Testis (tissue), 3 donors: ENCODE data around the gene RASSF8. TPM values are rescaled to one million over a fixed set of nuclear protein-coding genes. Genes with fewer than 3 reads are reported as not detected.

ENCODE experiments used
- DNase-seq: peaks from one replicate; pipeline ENCODE4 v3.0.0-alpha.2; 2019
- H3K27ac ChIP-seq, 2 donors: fragments of 200-600 bp; sonication (generic); one replicate each; pipeline ENCODE4 v1.5.1; 2019
- H3K27me3 ChIP-seq: fragments of 200-600 bp; sonication (generic); one replicate; pipeline ENCODE4 v1.5.1; 2019
- H3K36me3 ChIP-seq: fragments of 200-600 bp; sonication (generic); one replicate; pipeline ENCODE4 v1.5.1; 2017; ENCODE audit warnings: low read depth; ENCODE audit errors: missing control alignments
- H3K4me1 ChIP-seq: fragments of 200-600 bp; sonication (generic); one replicate; pipeline ENCODE4 v1.5.1; 2019
- H3K4me3 ChIP-seq, 2 donors: fragments of 200-600 bp; sonication (generic); one replicate each; pipeline ENCODE4 v1.5.1; 2017 to 2019
- H3K9me3 ChIP-seq: fragments of 200-600 bp; sonication (generic); one replicate; pipeline ENCODE4 v1.5.1; 2017
- POLR2A ChIP-seq: fragments of 450-650 bp; IDR thresholded peaks from one replicate; pipeline ENCODE4 v1.6.1; 2017; ENCODE audit warnings: antibody characterized with exemption, mild to moderate bottlenecking, moderate library complexity
- WGBS, 2 donors: methylation state at CpG; one replicate each; pipeline ENCODE4 v1.1.5; 2018; 5-methylcytosine and 5-hydroxymethylcytosine counted together
- intact Hi-C: fragments of 100-400 bp; cut with DNase I; formaldehyde crosslinking; loops from one replicate; pipeline ENCODE4 v1.15.1; 2023; ENCODE audit warnings: low total_unique reads
- polyA plus RNA-seq: library from polyadenylated mRNA; stranded (reverse); fragments of 350-450 nt; fragmentation: Illumina TruSeq; extraction: RNeasy Lipid Tissue Mini Kit (QIAGEN cat#74804); gene quantifications from one replicate; pipeline ENCODE4 v1.2.3, GENCODE V29; 2014; ENCODE audit warnings: low read depth, low replicate concordance; ENCODE audit not compliant: insufficient read depth
- total RNA-seq, 2 donors: library from RNA; depleted of rRNA; stranded (reverse); fragments of >200 nt; gene quantifications; one replicate each; pipeline ENCODE4 v1.2.3, GENCODE V29; 2016
- TF ChIP-seq, protein P1 (sequence below), 3 experiments: fragments of 450-650 bp in 2 of 3; fragments of 200-600 bp in 1 of 3; sonication (generic) in 1 of 3; IDR thresholded peaks; one replicate each; pipeline ENCODE4 v1.5.1; 2016 to 2019; ENCODE audit warnings: antibody characterized with exemption in 3 of 3, mild to moderate bottlenecking in 2 of 3, moderate library complexity in 1 of 3

RASSF8 gene
- total and polyA plus RNA-seq, 3 donors from 2014 or later: 71.7 to 93.5 (median 90.0) TPM

DNA sequence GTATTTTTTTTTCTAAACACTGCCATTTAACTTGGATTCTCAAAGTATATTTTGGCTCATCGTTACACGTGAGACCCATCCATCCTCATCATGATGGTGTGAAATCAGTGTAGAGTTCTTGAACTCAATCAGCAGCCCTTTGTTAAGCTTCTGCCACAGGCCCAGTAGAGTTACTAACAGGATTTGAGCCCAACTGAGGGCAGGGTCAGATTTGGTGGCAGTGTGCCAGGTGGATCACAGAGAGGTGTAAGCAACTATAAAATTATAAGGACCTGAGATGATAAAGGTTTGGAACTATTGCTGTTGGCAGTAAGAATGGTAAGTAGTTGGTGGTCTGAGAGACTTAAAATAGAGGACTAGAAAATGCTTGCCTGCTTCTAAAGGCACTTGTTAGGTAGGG, 72.8 kb downstream of the RASSF8 start:
- intact Hi-C loops: no loop called here
- H3K27ac ChIP-seq: no peak overlapping the region

DNA sequence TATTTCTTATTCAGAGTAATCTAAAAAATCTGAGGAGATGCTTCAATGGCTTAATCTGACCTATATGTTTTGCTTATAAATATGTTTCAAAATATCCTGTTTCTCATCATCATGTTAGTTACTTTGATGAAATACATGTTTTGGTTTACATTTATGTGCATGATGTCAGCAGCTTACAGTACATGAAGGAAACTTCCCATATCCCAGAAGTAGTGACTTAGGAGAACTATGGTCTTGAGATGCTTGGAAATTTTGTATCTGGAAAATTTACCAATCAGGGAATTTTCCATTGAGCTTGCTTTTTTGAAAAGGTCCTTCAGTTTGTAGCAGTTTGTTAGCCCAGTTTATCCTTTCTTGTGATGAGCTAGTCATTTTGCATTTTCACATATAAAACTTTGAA, 73.3 kb downstream of the RASSF8 start:
- Histone ChIP-seq H3K36me3 (no peaks in the 10 kb centered on the region), H3K4me3 (no peak overlapping the region), H3K27me3 (no peaks in the 10 kb centered on the region), H3K4me1 (no peaks in the 10 kb centered on the region), H3K9me3 (no peaks in the 10 kb centered on the region), H3K27ac (no peak overlapping the region)
- no peak for DNase-seq
- intact Hi-C loops: no loop called here
- no peak for TF ChIP-seq POLR2A
- TF ChIP-seq, protein P1, sequence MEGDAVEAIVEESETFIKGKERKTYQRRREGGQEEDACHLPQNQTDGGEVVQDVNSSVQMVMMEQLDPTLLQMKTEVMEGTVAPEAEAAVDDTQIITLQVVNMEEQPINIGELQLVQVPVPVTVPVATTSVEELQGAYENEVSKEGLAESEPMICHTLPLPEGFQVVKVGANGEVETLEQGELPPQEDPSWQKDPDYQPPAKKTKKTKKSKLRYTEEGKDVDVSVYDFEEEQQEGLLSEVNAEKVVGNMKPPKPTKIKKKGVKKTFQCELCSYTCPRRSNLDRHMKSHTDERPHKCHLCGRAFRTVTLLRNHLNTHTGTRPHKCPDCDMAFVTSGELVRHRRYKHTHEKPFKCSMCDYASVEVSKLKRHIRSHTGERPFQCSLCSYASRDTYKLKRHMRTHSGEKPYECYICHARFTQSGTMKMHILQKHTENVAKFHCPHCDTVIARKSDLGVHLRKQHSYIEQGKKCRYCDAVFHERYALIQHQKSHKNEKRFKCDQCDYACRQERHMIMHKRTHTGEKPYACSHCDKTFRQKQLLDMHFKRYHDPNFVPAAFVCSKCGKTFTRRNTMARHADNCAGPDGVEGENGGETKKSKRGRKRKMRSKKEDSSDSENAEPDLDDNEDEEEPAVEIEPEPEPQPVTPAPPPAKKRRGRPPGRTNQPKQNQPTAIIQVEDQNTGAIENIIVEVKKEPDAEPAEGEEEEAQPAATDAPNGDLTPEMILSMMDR (IDR thresholded peaks at IDR 0.05): no peak

More for the DNA sequence above, 72.8 kb downstream of the RASSF8 start:
- TF ChIP-seq POLR2A: no peak
- TF ChIP-seq, protein P1 (IDR thresholded peaks at IDR 0.05): no peak
- no peak for DNase-seq
- Histone ChIP-seq H3K4me3 (no peak overlapping the region), H3K36me3 (no peaks in the 10 kb centered on the region), H3K9me3 (no peaks in the 10 kb centered on the region), H3K27me3 (no peaks in the 10 kb centered on the region), H3K4me1 (no peaks in the 10 kb centered on the region)
- WGBS, 2 donors: 91 to 95% methylated on average over 2 of the region's 2 CpGs

DNA sequence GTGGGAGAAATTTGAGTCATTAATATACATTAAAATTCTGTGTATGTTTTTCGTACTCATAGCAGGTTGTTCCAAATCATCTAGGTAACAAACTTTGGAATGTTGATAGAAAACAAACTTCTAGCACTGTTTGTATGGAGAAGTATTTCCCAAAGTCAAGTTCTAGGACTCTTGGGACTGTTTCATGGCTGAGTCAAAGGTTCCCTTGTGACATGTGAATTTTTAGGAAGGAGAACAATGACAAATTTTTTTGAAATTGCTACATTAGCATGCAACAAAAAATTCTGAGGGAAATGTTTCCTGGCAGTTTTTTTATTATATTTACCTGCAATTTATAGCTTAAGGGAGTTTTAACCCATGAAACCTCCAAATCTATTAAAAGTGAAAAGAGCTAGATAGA, 73.8 kb downstream of the RASSF8 start:
- Histone ChIP-seq H3K4me3 (no peak overlapping the region), H3K9me3 (no peaks in the 10 kb centered on the region), H3K4me1 (no peaks in the 10 kb centered on the region), H3K36me3 (no peaks in the 10 kb centered on the region), H3K27me3 (no peaks in the 10 kb centered on the region), H3K27ac (no peak overlapping the region)
- TF ChIP-seq, protein P1 (IDR thresholded peaks at IDR 0.05): no peak
- no peak for TF ChIP-seq POLR2A
- DNase-seq: no peak
- WGBS, 2 donors: 90 to 92% methylated on average over 1 of the region's 1 CpG
- intact Hi-C loops: no loop called here

DNA sequence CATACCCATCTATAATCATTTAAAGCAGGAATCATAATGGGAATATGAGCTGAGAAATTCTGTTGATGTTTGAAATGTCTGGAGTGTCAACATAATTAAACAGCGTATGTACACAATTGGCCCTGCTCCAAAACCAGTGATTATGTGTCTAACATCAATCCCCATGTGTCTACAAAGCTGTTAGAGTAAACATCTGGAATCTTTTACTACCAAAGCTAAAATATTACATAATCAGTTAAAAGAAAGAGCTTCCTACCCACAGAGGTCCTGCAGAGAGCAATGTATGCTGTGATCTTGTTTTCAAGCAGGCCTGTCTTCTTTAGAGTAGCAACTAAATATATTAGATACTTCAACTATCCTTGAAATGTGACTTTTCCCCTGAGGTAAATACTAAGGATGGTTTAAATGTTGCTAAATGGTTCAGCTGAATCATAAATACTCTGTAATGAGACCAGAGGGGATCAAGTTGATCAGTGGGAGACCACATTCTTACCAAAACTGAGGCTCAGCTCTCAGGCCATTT, 74.3 kb downstream of the RASSF8 start:
- Histone ChIP-seq H3K36me3 (no peaks in the 10 kb centered on the region), H3K27me3 (no peaks in the 10 kb centered on the region), H3K9me3 (no peaks in the 10 kb centered on the region), H3K4me1 (no peaks in the 10 kb centered on the region), H3K4me3 (no peak overlapping the region), H3K27ac (no peak overlapping the region)
- no peak for DNase-seq
- 60 to 74% methylated on average over 1 of the region's 1 CpG for WGBS, 2 donors
- intact Hi-C loops: no loop called here
- no peak for TF ChIP-seq POLR2A
- TF ChIP-seq, protein P1 (IDR thresholded peaks at IDR 0.05): no peak

DNA sequence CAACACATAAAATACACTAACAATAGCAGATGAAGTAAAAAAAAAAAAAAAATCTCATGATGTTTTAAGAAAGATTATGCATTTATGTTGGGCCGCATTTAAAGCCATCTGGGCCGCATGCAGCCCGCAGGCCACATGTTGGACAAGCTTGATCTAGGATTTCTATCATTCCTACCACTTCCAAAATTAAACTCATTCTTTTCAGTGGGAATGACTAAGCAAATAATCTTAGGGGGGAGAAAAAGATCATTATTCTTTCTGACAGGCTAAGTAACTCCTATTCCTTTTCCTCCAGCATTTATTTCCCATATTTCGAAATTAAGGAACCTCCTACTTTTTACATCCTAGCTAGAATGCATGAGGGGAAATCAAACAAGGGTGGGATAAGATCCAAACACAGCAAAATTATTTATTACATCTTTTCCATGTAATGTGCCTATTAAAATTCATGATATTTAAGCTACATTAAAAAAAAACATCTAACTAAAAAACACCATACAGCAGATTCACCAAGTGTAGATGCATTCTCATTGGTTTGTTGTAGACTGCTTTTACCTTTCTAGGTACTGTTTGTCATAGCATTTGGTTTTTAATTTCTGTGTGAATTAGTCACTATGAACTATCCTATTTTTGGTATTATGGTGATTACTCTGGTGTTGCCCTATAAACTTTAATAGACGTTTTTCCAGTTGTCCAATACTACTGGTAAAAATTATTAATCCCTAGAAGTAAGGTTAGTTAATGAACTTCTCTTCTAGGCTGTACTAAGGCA, 76.1 kb downstream of the RASSF8 start:
- H3K4me1 ChIP-seq: no peaks in the 10 kb centered on the region
- H3K36me3 ChIP-seq: no peaks in the 10 kb centered on the region
- H3K9me3 ChIP-seq: no peaks in the 10 kb centered on the region
- intact Hi-C loops: no loop called here
- TF ChIP-seq, protein P1 (IDR thresholded peaks at IDR 0.05): no peak
- no peak for TF ChIP-seq POLR2A
- DNase-seq: no peak
- no peak overlapping the region for H3K4me3 ChIP-seq
- H3K27ac ChIP-seq: no peak overlapping the region
- 85 to 95% methylated on average over 5 of the region's 5 CpGs for WGBS, 2 donors
- no peaks in the 10 kb centered on the region for H3K27me3 ChIP-seq
